GM12865 (cell line): ENCODE measurements around the gene SURF6.

Experiments used
- DNase-seq: peaks from one replicate; pipeline ENCODE4 v3.0.0; 2010; ENCODE audit warnings: low read depth
- H3K4me3 ChIP-seq: 2 replicates; pipeline ENCODE4 v1.5.1; 2011; ENCODE audit warnings: mild to moderate bottlenecking, low read depth, low read length, control low read depth
- CTCF ChIP-seq: IDR thresholded peaks from 2 replicates; pipeline ENCODE4 v1.5.1; 2011; ENCODE audit warnings: low read length, control low read depth, low read depth, inconsistent platforms; ENCODE audit not compliant: insufficient read depth; ENCODE audit errors: missing control alignments

The SURF6 gene

GRCh38 chr9:133374612-133375115, 38.7 kb upstream of the SURF6 start:
- no peak for DNase-seq
- TF ChIP-seq CTCF, result no peak
- H3K4me3 ChIP-seq, result peak overlapping the region; percentile 77

DNA sequence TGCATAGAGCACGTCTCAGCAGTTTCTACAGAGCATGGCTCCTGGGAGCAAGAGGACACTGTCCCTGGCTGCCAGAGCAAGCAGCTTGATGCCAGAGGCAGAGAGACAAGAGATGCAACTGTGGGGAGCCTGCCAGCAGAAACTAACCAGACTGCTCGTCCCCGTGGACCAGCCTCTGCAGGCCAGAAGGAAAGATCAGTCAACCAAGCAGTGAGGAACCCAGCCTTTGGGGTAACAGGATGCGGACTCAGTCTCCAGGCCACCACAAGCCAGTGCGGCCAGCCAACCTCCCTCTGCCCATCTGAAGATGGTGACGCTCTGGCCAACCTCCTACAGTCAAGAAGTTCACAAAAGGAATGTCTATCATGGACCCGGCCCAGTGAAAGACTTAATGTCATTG, 36.2 kb upstream of the SURF6 start:
- no peak for DNase-seq
- no peak overlapping the region for H3K4me3 ChIP-seq
- TF ChIP-seq CTCF, result no peak

DNA sequence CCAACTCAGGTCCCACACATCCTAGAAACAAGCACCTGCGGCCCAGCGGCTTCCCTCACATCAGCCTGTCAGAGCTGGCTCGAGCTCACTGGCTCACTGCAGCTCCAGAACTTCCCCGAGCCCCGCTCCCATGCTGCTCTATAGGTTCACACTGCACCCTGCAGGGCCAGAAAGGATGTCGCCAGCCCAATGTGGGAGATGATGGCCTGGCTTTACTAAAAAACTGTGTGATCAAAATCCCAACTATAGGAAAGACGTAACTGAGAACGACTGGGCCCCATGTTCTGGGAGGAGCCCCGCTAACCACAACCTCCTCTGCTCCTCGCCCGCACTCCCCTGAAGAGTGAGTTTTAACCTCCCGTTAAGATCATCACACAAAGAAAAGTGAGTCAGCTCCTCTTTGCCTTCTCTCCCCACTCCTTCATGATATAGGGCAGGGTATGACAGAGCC, 35.3 kb upstream of the SURF6 start:
- no peak overlapping the region for H3K4me3 ChIP-seq
- TF ChIP-seq CTCF, result no peak
- no peak for DNase-seq

- no peak for TF ChIP-seq CTCF
- DNase-seq, result no peak
- H3K4me3 ChIP-seq, result no peak overlapping the region
Measured at GRCh38 chr9:133370685-133371084, 34.7 kb upstream of the SURF6 start.

DNA sequence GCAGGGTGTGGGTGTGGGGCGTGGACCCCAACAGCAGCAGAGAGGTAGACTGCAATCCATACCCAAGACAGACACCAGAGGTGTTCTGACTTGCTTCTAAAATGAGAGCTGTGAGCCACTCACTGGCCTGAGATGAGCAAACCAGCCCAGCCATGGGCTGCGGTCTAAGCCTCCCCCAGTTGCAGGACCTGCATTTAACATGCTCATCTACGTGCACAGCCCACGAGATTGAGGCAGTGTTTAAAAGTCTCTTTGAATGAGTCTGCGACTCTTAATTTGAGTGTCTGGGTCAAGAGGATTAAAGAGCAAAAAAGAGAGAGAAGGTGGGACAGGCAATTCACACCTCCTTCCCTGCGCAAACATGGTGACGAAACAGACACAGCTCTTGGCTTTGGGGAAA, 33.9 kb upstream of the SURF6 start:
- TF ChIP-seq CTCF, result no peak
- no peak overlapping the region for H3K4me3 ChIP-seq

GRCh38 chr9:133369422-133369821, 33.4 kb upstream of the SURF6 start:
- TF ChIP-seq CTCF, result no peak
- no peak for DNase-seq
- no peak overlapping the region for H3K4me3 ChIP-seq

More for the DNA sequence above, 33.9 kb upstream of the SURF6 start:
- DNase-seq, result no peak

DNA sequence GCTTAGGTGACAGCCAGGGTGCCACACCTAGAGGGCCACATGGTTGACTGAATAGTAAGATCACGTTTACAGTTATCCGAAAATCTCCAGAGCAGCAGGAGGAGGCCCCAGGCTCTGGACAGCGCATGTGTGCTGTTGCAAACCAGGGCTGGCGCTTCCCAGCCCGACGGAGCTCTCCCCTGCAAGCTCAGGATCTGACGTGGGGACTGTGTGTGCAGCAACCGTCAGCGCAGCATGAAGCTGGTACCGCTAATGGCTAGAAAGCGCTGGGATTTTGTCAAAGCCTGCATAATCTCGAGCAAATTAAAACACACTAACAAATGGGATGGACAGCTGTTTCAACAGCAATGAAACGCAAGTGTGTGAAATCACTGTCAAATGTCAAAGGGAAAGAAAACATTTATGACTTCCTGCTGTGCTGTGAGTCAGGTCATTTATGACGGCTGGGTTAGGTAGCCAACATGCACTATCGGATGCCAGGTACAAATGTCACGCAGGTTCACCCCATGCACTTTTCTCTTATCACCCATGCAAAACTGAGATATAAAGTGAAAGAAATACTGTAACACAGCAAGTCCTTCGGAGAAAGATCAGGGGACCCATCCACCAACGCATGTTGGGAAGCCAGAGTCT, 32.4 kb upstream of the SURF6 start:
- DNase-seq, result no peak
- no peak for TF ChIP-seq CTCF
- no peak overlapping the region for H3K4me3 ChIP-seq
